Measurements from ENCODE around the gene TRIM2. TPM values are rescaled to one million over a fixed set of nuclear protein-coding genes. Genes with fewer than 3 reads are reported as not detected.

TRIM2 gene
- total RNA-seq, 2 experiments from 2014 or later: 0.06 to 0.29 TPM

GRCh38 chr4:153183146-153183545, 21.1 kb upstream of the TRIM2 start:
- CTCF ChIA-PET (ENCODE audit: unreplicated experiment): no interaction called here
- POLR2A ChIA-PET: interaction anchor here (0.9 kb wide), 1 partner anchor 80 kb away, joined by 3 read pairs; no protein-coding TSS in a partner anchor
- H3K27ac ChIP-seq (ENCODE audit: low read depth, low read length, poor library complexity, severe bottlenecking): no peak overlapping the region
- no peaks in the 10 kb centered on the region for H3K4me1 ChIP-seq (ENCODE audit: insufficient read depth, low read length, poor library complexity, severe bottlenecking)
- intact Hi-C loops (cut with micrococcal nuclease; ENCODE audit: unreplicated experiment): no loop called here
- no peak for TF ChIP-seq CTCF (conservative IDR thresholded peaks at IDR 0.05; ENCODE audit: low read length)
- no peaks in the 10 kb centered on the region for H3K36me3 ChIP-seq (ENCODE audit: insufficient read depth, low read length)
- no TSS peak for BruUV-seq (replicated peaks)
- H4K20me1 ChIP-seq (ENCODE audit: insufficient read depth, low read length): no peaks in the 10 kb centered on the region
- no peak overlapping the region for H2AFZ ChIP-seq (ENCODE audit: low read length)
- no peak for DNase-seq (ENCODE audit: low spot score)
- no peaks in the 10 kb centered on the region for H3K9me2 ChIP-seq (ENCODE audit: insufficient read depth, low read length)
- H3K9me3 ChIP-seq (ENCODE audit: low read length): no peaks in the 10 kb centered on the region
- no peak overlapping the region for H3K4me3 ChIP-seq (ENCODE audit: low read depth, low read length, poor library complexity, severe bottlenecking)
- H3K4me2 ChIP-seq (ENCODE audit: low read length): no peak overlapping the region
- no peaks in the 10 kb centered on the region for H3K79me2 ChIP-seq (ENCODE audit: insufficient read depth, low read depth, low read length)

- H2AFZ ChIP-seq (ENCODE audit: low read length): no peak overlapping the region
- intact Hi-C loops (cut with micrococcal nuclease; ENCODE audit: unreplicated experiment): no loop called here
- no peaks in the 10 kb centered on the region for H3K9me2 ChIP-seq (ENCODE audit: insufficient read depth, low read length)
- TF ChIP-seq EZH2phosphoT487 (IDR thresholded peaks at IDR 0.05; ENCODE audit: borderline replicate concordance, low read depth, low read length): no peak
- TF ChIP-seq CTCF (conservative IDR thresholded peaks at IDR 0.05; ENCODE audit: low read length): no peak
- BruUV-seq (replicated peaks): no TSS peak
- H4K20me1 ChIP-seq (ENCODE audit: insufficient read depth, low read length): no peaks in the 10 kb centered on the region
- ChIA-PET CTCF (ENCODE audit: unreplicated experiment) (no interaction called here), POLR2A (interaction anchor here (0.6 kb wide), 1 partner anchor 479 kb away, joined by 3 read pairs; no protein-coding TSS in a partner anchor)
- H3K79me2 ChIP-seq (ENCODE audit: insufficient read depth, low read depth, low read length): no peaks in the 10 kb centered on the region
- H3K4me2 ChIP-seq (ENCODE audit: low read length): no peak overlapping the region
- no peaks in the 10 kb centered on the region for H3K36me3 ChIP-seq (ENCODE audit: insufficient read depth, low read length)
- no peak overlapping the region for H3K4me3 ChIP-seq (ENCODE audit: low read depth, low read length, poor library complexity, severe bottlenecking)
- no peak overlapping the region for H3K27ac ChIP-seq (ENCODE audit: low read depth, low read length, poor library complexity, severe bottlenecking)
- no peaks in the 10 kb centered on the region for H3K4me1 ChIP-seq (ENCODE audit: insufficient read depth, low read length, poor library complexity, severe bottlenecking)
- H3K9me3 ChIP-seq (ENCODE audit: low read length): no peaks in the 10 kb centered on the region
- DNase-seq (ENCODE audit: low spot score): no peak
These were observed 18.9 kb upstream of the TRIM2 start for GRCh38 chr4:153185331-153185852.

GRCh38 chr4:153186046-153186728, 18.1 kb upstream of the TRIM2 start:
- intact Hi-C loops (cut with micrococcal nuclease; ENCODE audit: unreplicated experiment): no loop called here

More at GRCh38 chr4:153186046-153186728, 18.1 kb upstream of the TRIM2 start:
- H3K9me2 ChIP-seq (ENCODE audit: insufficient read depth, low read length): no peaks in the 10 kb centered on the region
- H3K79me2 ChIP-seq (ENCODE audit: insufficient read depth, low read depth, low read length): no peaks in the 10 kb centered on the region
- DNase-seq (ENCODE audit: low spot score): no peak
- ChIA-PET CTCF (ENCODE audit: unreplicated experiment) (no interaction called here), POLR2A (interaction anchor here (0.6 kb wide), 1 partner anchor 478 kb away, joined by 3 read pairs; no protein-coding TSS in a partner anchor)
- H3K27ac ChIP-seq (ENCODE audit: low read depth, low read length, poor library complexity, severe bottlenecking): no peak overlapping the region
- H3K4me1 ChIP-seq (ENCODE audit: insufficient read depth, low read length, poor library complexity, severe bottlenecking): no peaks in the 10 kb centered on the region
- no peaks in the 10 kb centered on the region for H4K20me1 ChIP-seq (ENCODE audit: insufficient read depth, low read length)
- BruUV-seq (replicated peaks): no TSS peak
- H3K9me3 ChIP-seq (ENCODE audit: low read length): no peaks in the 10 kb centered on the region
- no peak overlapping the region for H3K4me2 ChIP-seq (ENCODE audit: low read length)
- H3K36me3 ChIP-seq (ENCODE audit: insufficient read depth, low read length): no peaks in the 10 kb centered on the region
- no peak overlapping the region for H3K4me3 ChIP-seq (ENCODE audit: low read depth, low read length, poor library complexity, severe bottlenecking)
- H2AFZ ChIP-seq (ENCODE audit: low read length): no peak overlapping the region
- TF ChIP-seq EZH2phosphoT487 (IDR thresholded peaks at IDR 0.05; ENCODE audit: borderline replicate concordance, low read depth, low read length) (no peak), CTCF (conservative IDR thresholded peaks at IDR 0.05; ENCODE audit: low read length) (no peak)
